Activated CD4-positive, alpha-beta T cell treated with anti-CD3 and anti-CD28 coated beads for 36 hours (primary cell): Measurements from ENCODE around the gene TMEM214. TPM values are rescaled to one million over a fixed set of nuclear protein-coding genes. Genes with fewer than 3 reads are reported as not detected.

Experiments used
- ATAC-seq: fragments of 200-7000 bp; cut with Tn5 transposase; one replicate; pipeline ENCODE4 v1.10.0; 2021; ENCODE audit warnings: mild to moderate bottlenecking, moderate library complexity
- CTCF ChIA-PET: fragments of 350-600 bp; sonication (Branson Sonifier 250); formaldehyde crosslinking; loops from one replicate; lab custom pipeline; 2021; ENCODE audit warnings: antibody characterized with exemption; lab: Charles Lee
- POLR2A ChIA-PET: fragments of 350-600 bp; sonication (Branson Sonifier 250); formaldehyde crosslinking; loops from one replicate; lab custom pipeline; 2021; ENCODE audit warnings: antibody characterized with exemption, inconsistent platforms; lab: Charles Lee
- DNase-seq: peaks from one replicate; pipeline ENCODE4 v3.0.0-alpha.2; 2020
- H3K27ac Mint-ChIP-seq: one replicate; pipeline ENCODE4 v1.8.0; 2021; ENCODE audit warnings: mixed read lengths
- H3K27me3 Mint-ChIP-seq: one replicate; pipeline ENCODE4 v1.8.0; 2021; ENCODE audit warnings: mixed read lengths
- H3K36me3 Mint-ChIP-seq: one replicate; pipeline ENCODE4 v1.8.0; 2021; ENCODE audit warnings: low read depth, mixed read lengths
- H3K4me1 Mint-ChIP-seq: one replicate; pipeline ENCODE4 v1.8.0; 2021; ENCODE audit warnings: mixed read lengths
- H3K4me3 Mint-ChIP-seq: one replicate; pipeline ENCODE4 v1.8.0; 2021; ENCODE audit warnings: mild to moderate bottlenecking, moderate library complexity, mixed read lengths
- H3K9me3 Mint-ChIP-seq: one replicate; pipeline ENCODE4 v1.8.0; 2021; ENCODE audit warnings: low read depth, mixed read lengths
- intact Hi-C, 2 experiments: fragments of 100-400 bp; cut with DNase I in 1 of 2; cut with micrococcal nuclease in 1 of 2; formaldehyde crosslinking; loops; one replicate each; pipeline versions ENCODE4 v1.14.2 to v1.15.1; 2022 to 2024; cut with DNase I, micrococcal nuclease
- total RNA-seq, 2 experiments: library from RNA; stranded (reverse); gene quantifications; one replicate each; pipeline ENCODE4 v1.2.3, GENCODE V29; 2021

The TMEM214 gene
- total RNA-seq, 2 experiments from 2014 or later: 54.1 to 69.1 TPM

DNA sequence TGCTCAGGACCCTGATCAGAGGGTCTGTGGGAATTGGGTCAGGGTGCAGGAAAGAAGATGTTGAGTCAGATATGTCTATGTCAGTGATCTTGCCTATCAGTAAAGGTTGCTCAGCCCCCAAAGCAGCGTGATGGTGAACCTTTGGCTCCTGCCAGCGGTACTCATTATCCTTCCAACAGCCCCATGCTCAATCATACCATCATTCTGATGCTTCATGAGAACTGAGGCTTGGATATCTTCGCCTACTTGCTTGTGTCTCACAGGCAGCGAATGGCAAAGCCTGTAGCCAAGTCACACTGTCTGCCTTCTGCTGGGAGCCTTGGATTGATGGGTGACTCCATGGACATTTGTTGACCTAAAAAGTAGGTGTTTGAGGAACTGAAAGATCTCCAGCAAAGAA, 19.0 kb upstream of the TMEM214 start:
- ATAC-seq: no peak
- Mint-ChIP-seq H3K27me3 (no peaks in the 10 kb centered on the region), H3K4me3 (no peak overlapping the region), H3K27ac (no peak overlapping the region), H3K4me1 (no peaks in the 10 kb centered on the region), H3K9me3 (no peaks in the 10 kb centered on the region), H3K36me3 (no peaks in the 10 kb centered on the region)
- CTCF ChIA-PET: interaction anchor here (0.7 to 0.8 kb wide), 3 partner anchors 31 to 168 kb away, joined by 3 to 4 read pairs (median 4); no protein-coding TSS in a partner anchor
- DNase-seq: no peak
- POLR2A ChIA-PET: no interaction called here
- intact Hi-C loops: no loop called here

DNA sequence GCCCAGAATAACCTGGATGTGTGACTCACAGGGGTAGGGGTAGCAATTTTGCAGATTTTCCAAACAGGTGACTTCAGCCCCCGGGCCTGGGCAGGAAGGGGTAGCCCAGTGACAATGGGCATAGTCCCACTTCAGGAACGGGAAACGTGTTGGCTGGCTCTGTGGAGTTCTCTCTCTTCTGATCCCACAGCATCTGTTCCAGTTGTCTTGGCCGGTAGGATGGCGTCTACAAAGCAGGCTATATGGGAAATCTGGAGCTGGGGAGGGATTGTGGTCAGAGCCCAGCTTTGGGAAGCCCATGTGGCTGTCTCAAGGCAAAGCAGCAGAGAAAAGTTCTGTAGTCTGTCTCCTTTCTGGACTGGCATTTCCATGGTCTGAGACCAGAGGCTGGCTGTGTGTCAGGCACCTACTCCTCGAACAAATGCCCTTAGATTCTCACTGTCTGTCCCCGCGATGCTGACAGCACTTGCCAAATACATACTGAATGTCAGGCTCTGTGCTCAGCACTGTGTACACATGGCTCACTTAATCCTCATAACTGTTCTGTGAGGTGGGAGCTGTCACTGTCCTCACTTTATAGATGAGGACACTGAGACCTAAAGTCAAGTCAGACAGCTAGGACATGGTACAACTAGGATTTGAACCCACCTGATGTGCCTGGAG, 17.9 kb upstream of the TMEM214 start:
- ChIA-PET CTCF (interaction anchor here (0.7 to 5.0 kb wide), 5 partner anchors 15 to 172 kb away, joined by 4 to 129 read pairs (median 4); no protein-coding TSS in a partner anchor), POLR2A (interaction anchor here (0.7 kb wide), 1 partner anchor 11 kb away, joined by 3 read pairs; no protein-coding TSS in a partner anchor)

DNA sequence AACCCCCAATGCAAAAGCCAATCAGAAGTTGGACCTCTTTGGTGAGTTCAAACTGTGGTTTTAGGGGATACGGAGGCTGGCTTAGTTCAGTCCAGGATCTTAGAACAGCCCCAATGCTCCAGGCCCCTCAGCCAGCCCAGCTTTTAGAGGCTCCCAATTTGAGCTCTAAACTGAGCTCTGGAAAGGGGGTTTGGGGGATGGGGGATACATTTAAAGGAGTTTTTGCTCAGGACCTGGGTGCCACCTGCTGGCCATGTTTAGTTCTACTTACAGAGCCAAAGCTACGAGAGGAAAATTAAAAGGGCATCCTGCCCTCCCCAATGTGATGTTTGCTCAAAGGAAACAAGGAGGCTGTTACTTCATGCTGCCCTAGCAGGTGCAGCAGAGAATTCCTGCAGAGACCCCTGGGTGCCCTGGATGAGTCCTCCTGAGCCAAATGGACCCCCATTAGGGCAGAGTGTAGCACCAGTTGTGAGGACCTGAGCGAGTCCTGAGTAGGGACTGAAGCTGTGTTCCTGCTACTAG, 15.9 kb upstream of the TMEM214 start:
- intact Hi-C loops: loop anchor here (1.0 to 2.0 kb wide), 2 partner anchors 56 to 170 kb away; no protein-coding TSS in a partner anchor
- H3K27me3 Mint-ChIP-seq: no peaks in the 10 kb centered on the region
- no peaks in the 10 kb centered on the region for H3K4me1 Mint-ChIP-seq
- DNase-seq: peak; percentile 69
- no peak overlapping the region for H3K4me3 Mint-ChIP-seq
- POLR2A ChIA-PET: interaction anchor here (0.6 kb wide), 1 partner anchor 11 kb away, joined by 6 read pairs; no protein-coding TSS in a partner anchor
- peak; percentile 55 for ATAC-seq
- H3K27ac Mint-ChIP-seq: no peak overlapping the region
- CTCF ChIA-PET: interaction anchor here (0.6 to 5.0 kb wide), 28 partner anchors 9 to 1024 kb away, joined by 3 to 129 read pairs (median 4); partner anchors contain the start of gene AGBL5
- no peaks in the 10 kb centered on the region for H3K9me3 Mint-ChIP-seq
- no peaks in the 10 kb centered on the region for H3K36me3 Mint-ChIP-seq

More for the DNA sequence above, 17.9 kb upstream of the TMEM214 start:
- Mint-ChIP-seq H3K4me1 (no peaks in the 10 kb centered on the region), H3K27me3 (no peaks in the 10 kb centered on the region), H3K4me3 (no peak overlapping the region), H3K27ac (no peak overlapping the region), H3K36me3 (no peaks in the 10 kb centered on the region), H3K9me3 (no peaks in the 10 kb centered on the region)
- DNase-seq: no peak
- intact Hi-C loops: no loop called here
- no peak for ATAC-seq

DNA sequence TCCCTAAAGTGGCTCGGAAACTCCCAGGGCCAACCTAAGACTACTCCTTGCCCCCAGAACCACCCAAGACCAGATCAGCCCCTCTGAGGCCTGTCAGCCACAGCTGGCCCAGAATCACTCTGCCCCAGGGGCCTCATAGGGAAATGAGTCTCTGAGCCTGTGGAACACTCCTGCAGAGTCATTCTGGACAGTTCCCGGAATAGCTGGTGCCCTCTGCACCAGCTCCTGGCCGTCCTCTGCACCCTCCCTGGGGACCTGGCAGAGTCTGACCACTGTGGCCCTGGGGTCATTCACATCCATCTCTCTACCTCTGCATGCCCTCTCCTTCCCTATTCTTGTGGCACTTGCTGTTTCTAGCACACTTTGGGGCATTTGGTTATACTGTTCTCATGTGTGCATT, 14.6 kb upstream of the TMEM214 start:
- H3K36me3 Mint-ChIP-seq: no peaks in the 10 kb centered on the region
- ChIA-PET CTCF (interaction anchor here (0.5 to 5.0 kb wide), 6 partner anchors 20 to 322 kb away, joined by 3 to 129 read pairs (median 10); no protein-coding TSS in a partner anchor), POLR2A (no interaction called here)

DNA sequence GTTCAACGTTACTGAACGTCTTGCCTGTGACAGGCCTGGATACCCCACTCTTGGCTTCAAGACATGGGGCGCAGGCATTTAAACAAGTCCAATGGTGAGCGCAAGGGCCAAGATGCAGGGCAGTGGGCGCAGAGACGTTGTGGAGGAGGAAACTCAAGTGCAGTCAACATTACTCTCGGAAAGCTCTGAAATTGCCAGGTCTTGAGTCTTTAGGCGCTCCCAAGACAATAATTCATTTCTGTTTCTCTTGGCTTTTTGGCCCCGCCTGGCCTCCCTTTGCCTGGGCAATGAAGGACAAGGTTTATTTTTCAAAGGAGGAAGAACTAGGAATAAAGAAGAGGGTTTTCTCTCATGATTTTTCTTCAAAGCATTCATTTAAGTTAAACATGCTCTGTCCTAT, 13.3 kb upstream of the TMEM214 start:
- Mint-ChIP-seq H3K27me3 (no peaks in the 10 kb centered on the region), H3K4me1 (no peaks in the 10 kb centered on the region), H3K36me3 (no peaks in the 10 kb centered on the region), H3K9me3 (no peaks in the 10 kb centered on the region), H3K4me3 (no peak overlapping the region), H3K27ac (no peak overlapping the region)
- intact Hi-C loops: no loop called here
- ATAC-seq: no peak
- DNase-seq: no peak
- CTCF ChIA-PET: interaction anchor here (0.7 to 5.0 kb wide), 2 partner anchors 60 to 164 kb away, joined by 3 to 129 read pairs; no protein-coding TSS in a partner anchor
- POLR2A ChIA-PET: no interaction called here

More for the DNA sequence above, 14.6 kb upstream of the TMEM214 start:
- intact Hi-C loops: no loop called here
- Mint-ChIP-seq H3K9me3 (no peaks in the 10 kb centered on the region), H3K27ac (no peak overlapping the region), H3K4me1 (no peaks in the 10 kb centered on the region), H3K27me3 (no peaks in the 10 kb centered on the region), H3K4me3 (no peak overlapping the region)
- ATAC-seq: no peak
- no peak for DNase-seq

DNA sequence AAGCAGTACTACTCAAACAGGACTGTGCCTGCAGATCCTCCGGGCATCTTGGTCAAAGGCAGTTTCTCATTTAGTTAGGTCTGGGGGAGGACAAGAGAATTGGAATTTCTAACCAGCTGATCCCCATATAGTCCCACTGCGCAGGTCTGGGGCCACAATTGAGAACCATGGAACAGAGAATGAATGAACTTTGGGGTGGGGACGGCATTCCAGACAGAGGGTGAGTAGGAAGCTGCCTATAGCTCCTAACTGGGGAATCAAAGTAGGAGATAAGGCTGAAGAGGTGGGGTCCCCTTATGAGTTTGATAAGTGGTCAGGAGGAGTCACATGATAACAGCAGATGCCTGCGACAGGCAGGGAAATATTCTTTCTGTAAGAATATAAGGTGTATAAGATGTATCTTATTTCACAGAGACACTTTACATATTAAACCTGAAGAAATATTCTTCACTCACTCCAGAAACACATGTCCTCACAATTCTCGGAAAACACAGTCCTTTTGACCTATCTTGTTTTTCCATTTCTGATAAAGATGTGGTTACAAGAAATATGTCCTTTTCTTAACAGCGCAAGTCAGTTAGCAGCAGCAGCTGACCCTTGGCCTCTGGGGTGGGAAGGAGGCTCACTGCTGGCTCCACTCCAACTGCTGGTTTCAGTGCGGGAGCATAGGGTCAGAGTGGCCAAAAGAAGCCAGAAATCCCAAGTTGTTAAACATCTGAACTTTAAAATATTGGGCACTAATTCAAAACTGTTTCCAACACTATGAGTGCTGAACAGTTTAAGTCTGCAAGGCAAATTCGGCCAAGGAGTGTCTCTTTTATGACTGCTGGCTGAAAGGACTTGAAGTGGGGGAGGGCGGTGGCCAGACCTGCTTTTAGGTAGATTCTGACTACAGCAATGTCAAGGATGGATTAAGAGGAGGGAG, 12.6 kb upstream of the TMEM214 start:
- Mint-ChIP-seq H3K4me3 (no peak overlapping the region), H3K9me3 (no peaks in the 10 kb centered on the region), H3K36me3 (no peaks in the 10 kb centered on the region), H3K4me1 (no peaks in the 10 kb centered on the region), H3K27me3 (no peaks in the 10 kb centered on the region), H3K27ac (no peak overlapping the region)
- ATAC-seq (no peak), DNase-seq (no peak)
- intact Hi-C loops: no loop called here
- ChIA-PET CTCF (interaction anchor here (0.6 to 0.7 kb wide), 2 partner anchors 164 to 1167 kb away, joined by 3 read pairs; no protein-coding TSS in a partner anchor), POLR2A (no interaction called here)

DNA sequence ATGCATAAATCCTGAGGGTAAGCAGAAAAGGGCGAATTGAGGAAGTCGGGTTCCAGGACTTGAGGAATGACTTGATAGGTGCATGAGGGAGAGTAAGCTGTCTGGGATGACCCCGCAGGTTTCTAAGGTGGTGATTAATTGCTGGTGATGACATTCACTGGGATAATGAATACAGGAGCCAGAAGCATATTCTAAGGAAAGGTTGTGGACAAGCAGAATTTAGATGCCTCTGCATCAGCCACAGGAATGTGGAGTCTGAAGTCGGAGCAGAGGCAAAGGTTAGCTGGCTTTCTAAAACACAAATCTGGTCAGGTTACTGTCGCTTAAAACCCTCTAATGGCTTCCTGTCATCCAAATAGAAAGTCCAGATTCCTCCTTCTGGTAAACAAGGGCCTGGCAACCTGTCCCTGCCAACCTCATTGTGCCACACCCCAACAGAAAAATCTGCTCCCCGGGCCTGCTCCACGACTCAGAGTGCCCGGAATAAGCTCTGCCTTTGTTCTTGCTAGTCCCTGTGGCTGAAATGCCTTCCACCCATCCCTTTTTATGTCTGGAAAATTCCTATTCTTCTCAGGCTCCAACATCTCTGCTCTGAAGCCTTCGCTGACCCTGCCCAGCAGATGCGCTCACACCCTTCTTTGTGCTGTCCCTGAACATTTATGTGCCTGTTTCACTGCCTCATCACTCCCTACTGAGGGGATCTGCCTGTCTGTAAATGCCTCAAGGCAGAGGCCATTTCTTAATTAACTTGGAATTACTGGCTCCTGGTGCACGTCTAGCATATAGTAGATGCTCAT, 11.3 kb upstream of the TMEM214 start:
- no peak overlapping the region for H3K27ac Mint-ChIP-seq
- DNase-seq (no peak), ATAC-seq (no peak)
- no peak overlapping the region for H3K4me3 Mint-ChIP-seq
- no peaks in the 10 kb centered on the region for H3K36me3 Mint-ChIP-seq
- intact Hi-C loops: no loop called here
- no peaks in the 10 kb centered on the region for H3K4me1 Mint-ChIP-seq
- H3K27me3 Mint-ChIP-seq: no peaks in the 10 kb centered on the region
- H3K9me3 Mint-ChIP-seq: no peaks in the 10 kb centered on the region
- POLR2A ChIA-PET: no interaction called here
- CTCF ChIA-PET: interaction anchor here (0.6 to 1.9 kb wide), 2 partner anchors 59 to 60 kb away, joined by 3 to 5 read pairs; no protein-coding TSS in a partner anchor

DNA sequence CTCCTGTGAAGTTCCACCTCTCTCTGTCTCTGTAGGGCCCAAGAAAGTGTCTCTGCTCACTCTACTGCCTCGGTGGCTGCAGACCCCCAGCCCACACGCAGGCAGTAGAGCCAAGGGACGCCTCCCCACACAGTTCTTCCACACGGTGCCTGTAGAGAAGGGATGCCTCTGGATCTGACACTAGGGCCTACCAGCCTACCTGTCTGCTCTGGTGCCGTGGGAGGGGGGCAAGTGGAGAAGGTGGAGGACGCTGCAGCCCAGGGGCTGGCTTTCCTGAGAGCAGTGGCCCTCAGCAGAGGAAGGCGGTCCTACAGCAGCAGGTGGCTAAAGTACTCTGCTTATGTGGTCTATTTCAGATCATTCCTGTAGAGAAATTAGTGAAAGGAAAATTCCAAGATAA, 9.0 kb upstream of the TMEM214 start:
- Mint-ChIP-seq H3K27ac (no peak overlapping the region), H3K36me3 (no peaks in the 10 kb centered on the region), H3K27me3 (no peaks in the 10 kb centered on the region), H3K4me1 (no peaks in the 10 kb centered on the region), H3K9me3 (no peaks in the 10 kb centered on the region), H3K4me3 (no peak overlapping the region)
- intact Hi-C loops: no loop called here
- ChIA-PET CTCF (interaction anchor here (1.9 kb wide), 1 partner anchor 62 kb away, joined by 5 read pairs; no protein-coding TSS in a partner anchor), POLR2A (no interaction called here)
- ATAC-seq (no peak), DNase-seq (no peak)

DNA sequence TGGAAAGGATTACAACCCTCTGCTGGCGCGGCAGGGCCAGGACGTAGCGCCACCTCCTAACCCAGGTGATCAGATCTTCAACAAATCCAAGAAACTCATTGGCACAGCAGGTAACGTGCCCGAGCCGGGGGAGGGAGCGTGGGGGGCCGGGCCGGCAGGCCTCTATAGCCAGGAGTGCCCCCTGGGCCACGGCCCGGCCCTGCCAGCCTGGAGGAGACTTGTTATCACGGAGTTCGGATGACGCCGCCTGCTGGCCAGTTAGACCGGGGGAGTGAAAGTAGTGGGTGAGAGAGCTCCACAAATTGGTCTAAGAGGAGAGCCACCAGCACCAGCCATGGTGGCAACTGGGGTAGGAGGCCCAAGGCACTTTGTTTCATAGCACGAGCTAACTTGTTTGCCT, 8.6 kb upstream of the TMEM214 start:
- Mint-ChIP-seq H3K27me3 (no peaks in the 10 kb centered on the region), H3K9me3 (no peaks in the 10 kb centered on the region), H3K36me3 (peaks cover 2% of the 10 kb centered on the region), H3K27ac (no peak overlapping the region), H3K4me3 (no peak overlapping the region), H3K4me1 (peaks cover 2% of the 10 kb centered on the region)
- no peak for DNase-seq
- CTCF ChIA-PET: no interaction called here
- POLR2A ChIA-PET: no interaction called here
- intact Hi-C loops: no loop called here
- ATAC-seq: no peak

DNA sequence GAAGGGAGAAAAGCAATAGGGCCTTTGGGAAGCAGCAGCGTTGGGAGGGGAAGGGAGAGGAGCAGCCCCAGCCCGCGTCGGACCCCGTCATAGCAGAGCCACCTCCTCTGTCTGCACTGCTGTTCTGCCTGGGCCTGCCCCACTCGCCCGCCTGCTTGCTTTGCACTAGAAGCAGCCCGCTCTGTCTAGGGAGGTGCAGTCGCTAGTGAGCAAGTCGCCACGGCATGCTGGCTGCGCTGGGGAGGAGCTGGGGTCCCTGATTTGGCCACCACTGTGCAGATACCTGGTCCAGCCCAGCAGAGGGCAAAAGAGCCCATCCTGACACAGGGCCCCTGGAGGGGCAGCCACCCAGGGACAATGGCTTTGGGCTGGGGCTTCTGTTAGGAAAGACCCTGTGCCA, 8.0 kb upstream of the TMEM214 start:
- no peak overlapping the region for H3K27ac Mint-ChIP-seq
- ATAC-seq: no peak
- no peaks in the 10 kb centered on the region for H3K27me3 Mint-ChIP-seq
- ChIA-PET POLR2A (no interaction called here), CTCF (no interaction called here)
- intact Hi-C loops: no loop called here
- peaks cover 6% of the 10 kb centered on the region for H3K4me1 Mint-ChIP-seq
- H3K36me3 Mint-ChIP-seq: peaks cover 7% of the 10 kb centered on the region
- no peak for DNase-seq
- H3K4me3 Mint-ChIP-seq: no peak overlapping the region
- H3K9me3 Mint-ChIP-seq: no peaks in the 10 kb centered on the region
